B cell (primary cell): ENCODE results near the gene CANT1. TPM values are rescaled to one million over a fixed set of nuclear protein-coding genes. Genes with fewer than 3 reads are reported as not detected.

Experiments
- ATAC-seq: fragments of 200-7000 bp; cut with Tn5 transposase; one replicate; pipeline ENCODE4 v1.10.0; 2021; ENCODE audit warnings: low read depth, mild to moderate bottlenecking, moderate number of reproducible peaks, moderate library complexity
- CTCF ChIA-PET: fragments of 350-600 bp; sonication (Branson Sonifier 250); formaldehyde crosslinking; loops from one replicate; lab custom pipeline; 2021; ENCODE audit warnings: antibody characterized with exemption, inconsistent platforms; lab: Charles Lee
- POLR2A ChIA-PET: fragments of 350-600 bp; sonication (Branson Sonifier 250); formaldehyde crosslinking; loops from one replicate; lab custom pipeline; 2021; ENCODE audit warnings: antibody characterized with exemption; lab: Charles Lee
- DNase-seq: peaks from one replicate; pipeline ENCODE4 v3.0.0; 2013
- H2AFZ ChIP-seq: 2 replicates; pipeline ENCODE4 v1.6.1; 2012; ENCODE audit warnings: mild to moderate bottlenecking, low read depth, low read length; ENCODE audit not compliant: insufficient read depth, poor library complexity, severe bottlenecking
- H3K27ac ChIP-seq, 2 donors: 1 replicate in 1 of 2; 2 replicates in 1 of 2; pipeline ENCODE4 v1.5.1; 2012 to 2013; ENCODE audit warnings: low read length in 2 of 2, mild to moderate bottlenecking in 2 of 2, moderate library complexity in 1 of 2
- H3K27me3 ChIP-seq, 4 experiments: fragments of 200-600 bp in 1 of 4; sonication (generic) in 1 of 4; replicated peaks in 1 of 4; 1 replicate in 2 of 4; 2 replicates in 2 of 4; pipeline versions ENCODE4 v1.6.1 to v1.7.0; 2013 to 2016; ENCODE audit warnings: low read length in 3 of 4, mild to moderate bottlenecking in 2 of 4, mixed read lengths in 1 of 4, moderate library complexity in 1 of 4; ENCODE audit not compliant: insufficient read depth in 4 of 4, control insufficient read depth in 3 of 4; ENCODE audit errors: control extremely low read depth in 1 of 4
- H3K36me3 ChIP-seq, 2 experiments: replicated peaks in 1 of 2; 1 replicate in 1 of 2; 2 replicates in 1 of 2; pipeline versions ENCODE4 v1.6.1 to v1.7.1; 2013; ENCODE audit warnings: low read length in 1 of 2; ENCODE audit not compliant: insufficient read depth in 2 of 2, control insufficient read depth in 1 of 2; ENCODE audit errors: control extremely low read depth in 1 of 2, extremely low read depth in 1 of 2
- H3K4me1 ChIP-seq, 2 donors: fragments of 200-600 bp in 1 of 2; sonication (generic) in 1 of 2; 1 replicate in 1 of 2; 2 replicates in 1 of 2; pipeline versions ENCODE4 v1.5.1 to v1.6.1; 2013 to 2017; ENCODE audit warnings: low read length in 2 of 2; ENCODE audit not compliant: control insufficient read depth in 2 of 2, insufficient read depth in 2 of 2
- H3K4me2 ChIP-seq: replicated peaks from 2 replicates; pipeline ENCODE3; 2012; ENCODE audit warnings: mild to moderate bottlenecking, low read depth, low read length; ENCODE audit not compliant: poor library complexity, severe bottlenecking
- H3K4me3 ChIP-seq, 5 experiments: fragments of 200-600 bp in 1 of 5; sonication (generic) in 1 of 5; 1 replicate in 3 of 5; 2 replicates in 2 of 5; pipeline versions ENCODE4 v1.5.1 to v1.7.0; 2011 to 2016; ENCODE audit warnings: low read length in 4 of 5, mild to moderate bottlenecking in 4 of 5, low read depth in 2 of 5, control low read depth in 1 of 5, moderate library complexity in 1 of 5; ENCODE audit not compliant: insufficient read depth in 1 of 5; ENCODE audit errors: control extremely low read depth in 1 of 5, extremely low read depth in 1 of 5
- H3K79me2 ChIP-seq: fragments of 200-600 bp; sonication (generic); one replicate; pipeline ENCODE4 v1.6.0; 2016; ENCODE audit warnings: low read length; ENCODE audit not compliant: control insufficient read depth, insufficient read depth
- H3K9ac ChIP-seq: fragments of 200-600 bp; sonication (generic); 2 replicates; pipeline ENCODE4 v1.6.1; 2017; ENCODE audit warnings: mild to moderate bottlenecking, low read length, moderate library complexity
- H3K9me3 ChIP-seq, 3 donors: one replicate each; pipeline versions ENCODE4 v1.6.1 to v1.7.1; 2013; ENCODE audit warnings: low read length in 2 of 3; ENCODE audit not compliant: control insufficient read depth in 2 of 3, insufficient read depth in 1 of 3; ENCODE audit errors: control extremely low read depth in 1 of 3
- H4K20me1 ChIP-seq: 2 replicates; pipeline ENCODE4 v1.6.0; 2012; ENCODE audit warnings: mild to moderate bottlenecking, low read length; ENCODE audit not compliant: insufficient read depth, control insufficient read depth, poor library complexity, severe bottlenecking
- H3K27ac Mint-ChIP-seq: one replicate; pipeline ENCODE4 v1.8.0; 2021; ENCODE audit warnings: mixed read lengths
- H3K27me3 Mint-ChIP-seq: one replicate; pipeline ENCODE4 v1.8.0; 2021; ENCODE audit warnings: mixed read lengths
- H3K4me1 Mint-ChIP-seq: one replicate; pipeline ENCODE4 v1.8.0; 2021; ENCODE audit warnings: mixed read lengths
- H3K4me3 Mint-ChIP-seq: one replicate; pipeline ENCODE4 v1.8.0; 2021; ENCODE audit warnings: mixed read lengths
- H3K9me3 Mint-ChIP-seq: one replicate; pipeline ENCODE4 v1.8.0; 2022; ENCODE audit warnings: mixed read lengths; ENCODE audit not compliant: insufficient read depth
- CTCF ChIP-seq: fragments of 200-600 bp; IDR thresholded peaks from one replicate; pipeline ENCODE4 v1.8.0; 2022; ENCODE audit warnings: antibody characterized with exemption, mild to moderate bottlenecking
- EZH2 ChIP-seq: IDR thresholded peaks from 2 replicates; pipeline ENCODE4 v1.6.1; 2012; ENCODE audit warnings: borderline replicate concordance, low read depth, mild to moderate bottlenecking, moderate library complexity, low read length; ENCODE audit not compliant: insufficient read depth, poor library complexity, severe bottlenecking
- WGBS: methylation state at CpG from one replicate; pipeline ENCODE4 v1.1.5; 2013; ENCODE audit warnings: missing lambda C conversion rate; ENCODE audit not compliant: insufficient coverage; 5-methylcytosine and 5-hydroxymethylcytosine counted together
- intact Hi-C: fragments of 100-400 bp; cut with micrococcal nuclease; formaldehyde crosslinking; loops from one replicate; pipeline ENCODE4 v1.10.0; 2022
- polyA plus RNA-seq: library from polyadenylated mRNA; depleted of rRNA; stranded (reverse); fragments of >200 nt; gene quantifications from 2 replicates; pipeline ENCODE4 v1.2.3, GENCODE V29; 2012
- total RNA-seq, 2 donors: library from RNA; stranded (reverse); fragments of 120-200 nt in 1 of 2; gene quantifications; 1 replicate in 1 of 2; 2 replicates in 1 of 2; pipeline versions ENCODE4 v1.2.3 to v1.2.4, GENCODE V29; 2013 to 2022

Gene CANT1
- total and polyA plus RNA-seq, 2 donors (not counting 1 experiment from before 2014, with no cell fraction given) = 17.3 to 44.2 TPM

GRCh38 chr17:79036181-79036580 is 26.6 kb upstream of the CANT1 start:
- no peak for TF ChIP-seq CTCF
- no peak for TF ChIP-seq EZH2
- no CpG with 5 or more reads among the region's 6 CpGs for WGBS
- Histone ChIP-seq H3K4me1 (no peaks in the 10 kb centered on the region), H4K20me1 (no peaks in the 10 kb centered on the region), H2AFZ (no peak overlapping the region), H3K27ac (no peak overlapping the region), H3K79me2 (no peaks in the 10 kb centered on the region), H3K27me3 (peaks cover 0 to 13% (median 0%) of the 10 kb centered on the region in 4 experiments), H3K4me2 (no peak overlapping the region), H3K36me3 (no peaks in the 10 kb centered on the region), H3K4me3 (no peak overlapping the region), H3K9me3 (no peaks in the 10 kb centered on the region), H3K9ac (no peak overlapping the region)
- ChIA-PET CTCF (interaction anchor here (0.9 to 2.5 kb wide), 3 partner anchors 9 to 357 kb away, joined by 3 to 8 read pairs (median 4); no protein-coding TSS in a partner anchor), POLR2A (interaction anchor here (0.6 kb wide), 1 partner anchor 24 kb away, joined by 5 read pairs; no protein-coding TSS in a partner anchor)
- intact Hi-C loops = no loop called here
- Mint-ChIP-seq H3K4me3 (no peak overlapping the region), H3K27me3 (peaks cover 21% of the 10 kb centered on the region), H3K4me1 (no peaks in the 10 kb centered on the region), H3K27ac (no peak overlapping the region), H3K9me3 (no peaks in the 10 kb centered on the region)
- DNase-seq (no peak), ATAC-seq (no peak)

- 98% methylated on average over 4 of the region's 6 CpGs for WGBS
- H3K4me1 Mint-ChIP-seq = no peaks in the 10 kb centered on the region
- POLR2A ChIA-PET = no interaction called here
Measured at GRCh38 chr17:79035686-79036085, 26.1 kb upstream of the CANT1 start.

More at GRCh38 chr17:79035686-79036085, 26.1 kb upstream of the CANT1 start:
- ATAC-seq = no peak
- Histone ChIP-seq H3K4me1 (no peaks in the 10 kb centered on the region), H3K79me2 (no peaks in the 10 kb centered on the region), H3K4me3 (no peak overlapping the region), H2AFZ (no peak overlapping the region), H3K27ac (no peak overlapping the region), H3K4me2 (no peak overlapping the region), H3K27me3 (peaks cover 0 to 13% (median 0%) of the 10 kb centered on the region in 4 experiments), H4K20me1 (no peaks in the 10 kb centered on the region), H3K36me3 (no peaks in the 10 kb centered on the region), H3K9me3 (no peaks in the 10 kb centered on the region), H3K9ac (no peak overlapping the region)
- peaks cover 22% of the 10 kb centered on the region for H3K27me3 Mint-ChIP-seq
- TF ChIP-seq EZH2 (no peak), CTCF (no peak)
- CTCF ChIA-PET = interaction anchor here (0.9 to 2.5 kb wide), 3 partner anchors 9 to 358 kb away, joined by 3 to 8 read pairs (median 4); no protein-coding TSS in a partner anchor
- intact Hi-C loops = no loop called here
- H3K27ac Mint-ChIP-seq = no peak overlapping the region
- H3K4me3 Mint-ChIP-seq = no peak overlapping the region
- no peak for DNase-seq
- no peaks in the 10 kb centered on the region for H3K9me3 Mint-ChIP-seq
